Measurements from ENCODE around the gene STK10. TPM values are rescaled to one million over a fixed set of nuclear protein-coding genes. Genes with fewer than 3 reads are reported as not detected.

STK10 gene
- total RNA-seq, 2 experiments from 2014 or later, result 211 to 229 TPM

GRCh38 chr5:172188893-172189692 lies 1.1 kb upstream of the STK10 start:
- H3K36me3 Mint-ChIP-seq (ENCODE audit: low read depth), result peaks cover 38% of the 10 kb centered on the region
- Histone ChIP-seq H3K27ac (ENCODE audit: low read depth in 1 of 2, low read length in 2 of 2) (no peak overlapping the region), H3K27me3 (ENCODE audit: control insufficient read depth in 1 of 2, insufficient read depth in 2 of 2, low read length in 2 of 2) (no peaks in the 10 kb centered on the region), H3K4me1 (ENCODE audit: insufficient read depth, low read length) (peaks cover 29% of the 10 kb centered on the region), H3K9me3 (ENCODE audit: control insufficient read depth in 1 of 2, insufficient read depth in 1 of 2, low read length in 2 of 2) (no peaks in the 10 kb centered on the region), H3K36me3 (ENCODE audit: insufficient read depth, low read length) (peaks cover 4% of the 10 kb centered on the region), H3K4me3 (ENCODE audit: low read length) (peak overlapping the region; percentile 99)
- H3K27ac Mint-ChIP-seq, result peak overlapping the region; percentile 76
- peaks cover 29% of the 10 kb centered on the region for H3K4me1 Mint-ChIP-seq (ENCODE audit: low read depth)
- no peak for TF ChIP-seq CTCF (IDR thresholded peaks at IDR 0.05)
- no peak for ATAC-seq (ENCODE audit: poor library complexity)
- ChIA-PET POLR2A (interaction anchor here (0.9 to 9.0 kb wide), 20 partner anchors 13 to 277 kb away, joined by 3 to 592 read pairs (median 6); partner anchors contain the start of gene FBXW11), CTCF (interaction anchor here (0.8 to 6.3 kb wide), 20 partner anchors 11 to 277 kb away, joined by 3 to 85 read pairs (median 6); partner anchors contain the start of gene FBXW11)
- no peak for DNase-seq
- intact Hi-C loops (cut with DNase I, micrococcal nuclease), result loop anchor here (1.0 to 10.0 kb wide), 13 partner anchors 10 to 866 kb away; partner anchors contain the start of genes FBXW11 (in 2 of the 2), CREBRF (in 1 of the 2), DUSP1 (in 1 of the 2) and UBTD2 (in 1 of the 2)
- H3K9me3 Mint-ChIP-seq, result no peaks in the 10 kb centered on the region
- H3K4me3 Mint-ChIP-seq, result peak overlapping the region; percentile 34
- no peaks in the 10 kb centered on the region for H3K27me3 Mint-ChIP-seq

- Histone ChIP-seq H3K27ac (ENCODE audit: low read depth in 1 of 2, low read length in 2 of 2) (peak overlapping the region; percentile 89 to 98), H3K36me3 (ENCODE audit: insufficient read depth, low read length) (peaks cover 15% of the 10 kb centered on the region), H3K4me1 (ENCODE audit: insufficient read depth, low read length) (peaks cover 46% of the 10 kb centered on the region), H3K27me3 (ENCODE audit: control insufficient read depth in 1 of 2, insufficient read depth in 2 of 2, low read length in 2 of 2) (no peaks in the 10 kb centered on the region), H3K4me3 (ENCODE audit: low read length) (peak overlapping the region; percentile 99), H3K9me3 (ENCODE audit: control insufficient read depth in 1 of 2, insufficient read depth in 1 of 2, low read length in 2 of 2) (no peaks in the 10 kb centered on the region)
- Mint-ChIP-seq H3K27me3 (no peaks in the 10 kb centered on the region), H3K4me3 (peak overlapping the region; percentile 100), H3K9me3 (no peaks in the 10 kb centered on the region), H3K36me3 (ENCODE audit: low read depth) (peaks cover 55% of the 10 kb centered on the region), H3K4me1 (ENCODE audit: low read depth) (peaks cover 46% of the 10 kb centered on the region), H3K27ac (peak overlapping the region; percentile 98)
- peak; percentile 53 for ATAC-seq (ENCODE audit: poor library complexity)
- CTCF ChIA-PET, result interaction anchor here (0.6 to 6.3 kb wide), 18 partner anchors 9 to 590 kb away, joined by 3 to 85 read pairs (median 5); no protein-coding TSS in a partner anchor
- POLR2A ChIA-PET, result interaction anchor here (0.6 to 9.0 kb wide), 25 partner anchors 11 to 954 kb away, joined by 3 to 592 read pairs (median 6); partner anchors contain the start of gene FBXW11
- intact Hi-C loops (cut with DNase I, micrococcal nuclease), result loop anchor here (1.0 to 10.0 kb wide), 15 partner anchors 8 to 867 kb away; partner anchors contain the start of genes FBXW11 (in 2 of the 2), CREBRF (in 1 of the 2), DUSP1 (in 1 of the 2) and UBTD2 (in 1 of the 2)
- peak; percentile 47 to 90 (median 68) for DNase-seq
- no peak for TF ChIP-seq CTCF (IDR thresholded peaks at IDR 0.05)
Measured at GRCh38 chr5:172187118-172188032, 649 bp downstream of the STK10 start.
